GM19099 (cell line): ENCODE data around the gene ICAM4.

Experiments
- POLR2A ChIP-seq: IDR thresholded peaks from 3 replicates; pipeline ENCODE4 v1.6.1; 2011; ENCODE audit warnings: low read depth; ENCODE audit not compliant: insufficient read length; ENCODE audit errors: extremely low read depth

ICAM4 gene

GRCh38 chr19:10286803-10287737, at the start of gene ICAM4:
TSS of gene ICAM4 (plus strand) at chr19:10286955. CDS start at chr19:10287013, 58 bp downstream.
- TF ChIP-seq POLR2A = peak; percentile 17

- peak; percentile 0 for TF ChIP-seq POLR2A
Measured at GRCh38 chr19:10237702-10238101, 49.1 kb upstream of the ICAM4 start.

GRCh38 chr19:10238172-10238783, 48.5 kb upstream of the ICAM4 start:
- TF ChIP-seq POLR2A = no peak

- no peak for TF ChIP-seq POLR2A
Measured at GRCh38 chr19:10243606-10244005, 43.1 kb upstream of the ICAM4 start.

GRCh38 chr19:10245189-10245939, 41.4 kb upstream of the ICAM4 start:
- TF ChIP-seq POLR2A = no peak

- no peak for TF ChIP-seq POLR2A
Measured at GRCh38 chr19:10246511-10246910, 40.2 kb upstream of the ICAM4 start.

- peak; percentile 80 for TF ChIP-seq POLR2A
Measured at GRCh38 chr19:10251792-10252694, 34.7 kb upstream of the ICAM4 start, which contains the start of gene MRPL4. TSS of gene MRPL4 (plus strand) at chr19:10252214. CDS start at chr19:10252254, 40 bp downstream.

- TF ChIP-seq POLR2A = no peak
Measured at GRCh38 chr19:10252707-10253106, 34.0 kb upstream of the ICAM4 start.

GRCh38 chr19:10254244-10254643, 32.5 kb upstream of the ICAM4 start:
- TF ChIP-seq POLR2A = no peak

GRCh38 chr19:10255358-10255757, 31.4 kb upstream of the ICAM4 start:
- TF ChIP-seq POLR2A = no peak

- TF ChIP-seq POLR2A = no peak
Measured at GRCh38 chr19:10256551-10256950, 30.2 kb upstream of the ICAM4 start.

GRCh38 chr19:10256970-10257615, 29.7 kb upstream of the ICAM4 start:
- TF ChIP-seq POLR2A = no peak

GRCh38 chr19:10258080-10258710, 28.6 kb upstream of the ICAM4 start:
- TF ChIP-seq POLR2A = no peak
